ENCODE results near the gene TMEM59.
"Not testable (repeated sequence)": the region's sequence is repeated elsewhere in the genome, so short reads cannot be mapped to it uniquely, and the experiment has no call there.

- TF ChIP-seq CTCF (optimal IDR thresholded peaks at IDR 0.05 in 1 of 3, IDR thresholded peaks at IDR 0.05 in 1 of 3, conservative IDR thresholded peaks at IDR 0.05 in 1 of 3; ENCODE audit: extremely low read depth in 1 of 3, insufficient read depth in 2 of 3, low read length in 3 of 3); EZH2 (IDR thresholded peaks at IDR 0.05; ENCODE audit: low read length): not testable (repeated sequence)
Observed at GRCh38 chr1:54050435-54050834, 2.6 kb downstream of the TMEM59 start.

Measured in keratinocyte (primary cell).